CD14-positive monocyte (primary cell): ENCODE results near the gene PRR36. TPM values are rescaled to one million over a fixed set of nuclear protein-coding genes. Genes with fewer than 3 reads are reported as not detected.

Experiments used
- DNase-seq, 3 donors: peaks; one replicate each; pipeline ENCODE4 v3.0.0-alpha.2; 2011 to 2022
- H2AFZ ChIP-seq: 2 replicates; pipeline ENCODE4 v1.6.0; 2012; ENCODE audit warnings: mild to moderate bottlenecking, low read depth, low read length, inconsistent platforms; ENCODE audit not compliant: insufficient read depth, poor library complexity, severe bottlenecking
- H3K27ac ChIP-seq, 2 donors: 1 replicate in 1 of 2; 2 replicates in 1 of 2; pipeline ENCODE4 v1.5.1; 2012 to 2013; ENCODE audit warnings: low read length in 2 of 2, control low read depth in 1 of 2, inconsistent platforms in 1 of 2, low read depth in 1 of 2, mild to moderate bottlenecking in 1 of 2
- H3K27me3 ChIP-seq, 2 donors: one replicate each; pipeline versions ENCODE4 v1.6.0 to v1.6.1; 2011 to 2013; ENCODE audit warnings: low read length in 2 of 2; ENCODE audit not compliant: control insufficient read depth in 2 of 2, insufficient read depth in 2 of 2
- H3K36me3 ChIP-seq, 2 donors: replicated peaks in 1 of 2; 1 replicate in 1 of 2; 2 replicates in 1 of 2; pipeline versions ENCODE4 v1.5.1 to v1.6.1; 2012 to 2013; ENCODE audit warnings: low read length in 2 of 2, control low read depth in 1 of 2, inconsistent platforms in 1 of 2, mild to moderate bottlenecking in 1 of 2; ENCODE audit not compliant: insufficient read depth in 2 of 2, control insufficient read depth in 1 of 2
- H3K4me1 ChIP-seq, 2 donors: 1 replicate in 1 of 2; 2 replicates in 1 of 2; pipeline versions ENCODE4 v1.5.1 to v1.6.1; 2012 to 2013; ENCODE audit warnings: low read length in 2 of 2, control low read depth in 1 of 2, inconsistent platforms in 1 of 2, mild to moderate bottlenecking in 1 of 2, moderate library complexity in 1 of 2; ENCODE audit not compliant: insufficient read depth in 2 of 2, control insufficient read depth in 1 of 2
- H3K4me2 ChIP-seq: replicated peaks from 2 replicates; pipeline ENCODE3; 2012; ENCODE audit warnings: low read length, moderate library complexity, mild to moderate bottlenecking; ENCODE audit not compliant: poor library complexity, severe bottlenecking; ENCODE audit errors: extremely low read depth
- H3K4me3 ChIP-seq, 3 experiments: fragments of 200-600 bp in 1 of 3; sonication (generic) in 1 of 3; replicated peaks in 1 of 3; 1 replicate in 2 of 3; 2 replicates in 1 of 3; pipeline ENCODE4 v1.5.1; 2011 to 2013; ENCODE audit warnings: low read length in 3 of 3, mild to moderate bottlenecking in 3 of 3, control low read depth in 2 of 3, low read depth in 2 of 3, inconsistent platforms in 1 of 3, moderate library complexity in 1 of 3
- H3K79me2 ChIP-seq: 2 replicates; pipeline ENCODE4 v1.6.0; 2012; ENCODE audit warnings: mild to moderate bottlenecking, control low read depth, inconsistent platforms, low read length, moderate library complexity; ENCODE audit not compliant: insufficient read depth
- H3K9ac ChIP-seq: 2 replicates; pipeline ENCODE4 v1.6.0; 2017; ENCODE audit warnings: low read length, mild to moderate bottlenecking; ENCODE audit not compliant: insufficient read depth, poor library complexity, severe bottlenecking
- H3K9me3 ChIP-seq, 2 donors: replicated peaks in 1 of 2; 1 replicate in 1 of 2; 2 replicates in 1 of 2; pipeline versions ENCODE4 v1.5.1 to v1.6.1; 2012 to 2013; ENCODE audit warnings: low read length in 2 of 2, control low read depth in 1 of 2; ENCODE audit not compliant: control insufficient read depth in 1 of 2, insufficient read depth in 1 of 2
- H4K20me1 ChIP-seq: 2 replicates; pipeline ENCODE4 v1.6.0; 2012; ENCODE audit warnings: mild to moderate bottlenecking, low read length, control low read depth, moderate library complexity; ENCODE audit not compliant: insufficient read depth
- H3K27ac Mint-ChIP-seq, 7 donors: one replicate each; pipeline ENCODE4 v1.8.0; 2020; ENCODE audit warnings: mild to moderate bottlenecking in 7 of 7, mixed read lengths in 7 of 7, moderate library complexity in 6 of 7, inconsistent platforms in 2 of 7
- H3K27me3 Mint-ChIP-seq, 3 donors: one replicate each; pipeline ENCODE4 v1.8.0; 2021 to 2022; ENCODE audit warnings: low read depth in 3 of 3, mild to moderate bottlenecking in 3 of 3, mixed read lengths in 3 of 3, moderate library complexity in 3 of 3, inconsistent platforms in 1 of 3
- H3K36me3 Mint-ChIP-seq, 2 donors: one replicate each; pipeline ENCODE4 v1.8.0; 2020; ENCODE audit warnings: mixed read lengths in 2 of 2, inconsistent platforms in 1 of 2, mild to moderate bottlenecking in 1 of 2
- H3K4me1 Mint-ChIP-seq: one replicate; pipeline ENCODE4 v1.8.0; 2020; ENCODE audit warnings: mild to moderate bottlenecking, mixed read lengths
- H3K4me3 Mint-ChIP-seq, 2 donors: one replicate each; pipeline ENCODE4 v1.8.0; 2020; ENCODE audit warnings: mild to moderate bottlenecking in 2 of 2, mixed read lengths in 2 of 2, moderate library complexity in 1 of 2
- H3K9me3 Mint-ChIP-seq, 7 donors: one replicate each; pipeline ENCODE4 v1.8.0; 2020 to 2022; ENCODE audit warnings: mixed read lengths in 7 of 7, mild to moderate bottlenecking in 6 of 7, moderate library complexity in 6 of 7, inconsistent platforms in 2 of 7
- CTCF ChIP-seq: fragments of 200-600 bp; IDR thresholded peaks from one replicate; pipeline ENCODE4 v1.8.0; 2022; ENCODE audit warnings: antibody characterized with exemption, mild to moderate bottlenecking
- WGBS: methylation state at CpG from one replicate; pipeline ENCODE4 v1.1.5; 2013; ENCODE audit warnings: missing lambda C conversion rate; ENCODE audit not compliant: insufficient coverage; 5-methylcytosine and 5-hydroxymethylcytosine counted together
- intact Hi-C, 2 donors: fragments of 100-400 bp; cut with micrococcal nuclease; formaldehyde crosslinking; loops; one replicate each; pipeline versions ENCODE4 v1.15.0 to v1.15.1; 2023
- polyA plus RNA-seq, 3 donors: library from polyadenylated mRNA; depleted of rRNA in 1 of 3; unstranded in 2 of 3; stranded (reverse) in 1 of 3; fragments of 300-500 nt in 2 of 3; fragments of >200 nt in 1 of 3; fragmentation: Illumina TruSeq in 2 of 3; gene quantifications; 1 replicate in 2 of 3; 2 replicates in 1 of 3; pipeline ENCODE4 v1.2.3, GENCODE V29; 2012 to 2021

The PRR36 gene
- polyA plus RNA-seq, 3 donors, result not detected

- Histone ChIP-seq H3K27ac (no peak overlapping the region), H3K4me3 (no peak overlapping the region), H3K9ac (no peak overlapping the region), H3K4me2 (no peak overlapping the region), H3K9me3 (no peaks in the 10 kb centered on the region), H4K20me1 (no peaks in the 10 kb centered on the region), H3K36me3 (no peaks in the 10 kb centered on the region), H2AFZ (no peak overlapping the region), H3K27me3 (peaks cover 8 to 26% of the 10 kb centered on the region in 2 donors), H3K79me2 (no peaks in the 10 kb centered on the region), H3K4me1 (peaks cover 2 to 7% of the 10 kb centered on the region in 2 donors)
- peaks cover 43 to 60% (median 58%) of the 10 kb centered on the region in 3 donors for H3K27me3 Mint-ChIP-seq
- TF ChIP-seq CTCF, result no peak
- DNase-seq, result no peak
- 58% methylated on average over 9 of the region's 16 CpGs for WGBS
- peaks cover 0 to 10% (median 0%) of the 10 kb centered on the region in 7 donors for H3K9me3 Mint-ChIP-seq
- peaks cover 0 to 3% of the 10 kb centered on the region in 2 donors for H3K36me3 Mint-ChIP-seq
- peaks cover 7% of the 10 kb centered on the region for H3K4me1 Mint-ChIP-seq
- H3K27ac Mint-ChIP-seq, result peak overlapping the region in 1 of 7 donors; percentile 50
- intact Hi-C loops, result no loop called here
- H3K4me3 Mint-ChIP-seq, result peak overlapping the region in 1 of 2 donors; percentile 81
These were observed 13.4 kb upstream of the PRR36 start for GRCh38 chr19:7887408-7888144.

- Histone ChIP-seq H3K4me2 (no peak overlapping the region), H3K4me3 (no peak overlapping the region), H3K36me3 (no peaks in the 10 kb centered on the region), H3K9ac (no peak overlapping the region), H4K20me1 (no peaks in the 10 kb centered on the region), H3K9me3 (peaks cover 0 to 3% of the 10 kb centered on the region in 2 donors), H3K79me2 (no peaks in the 10 kb centered on the region), H3K27me3 (peaks cover 8 to 26% of the 10 kb centered on the region in 2 donors), H2AFZ (no peak overlapping the region), H3K4me1 (peaks cover 2 to 7% of the 10 kb centered on the region in 2 donors), H3K27ac (no peak overlapping the region)
- peaks cover 32 to 53% (median 50%) of the 10 kb centered on the region in 3 donors for H3K27me3 Mint-ChIP-seq
- WGBS, result 88% methylated on average over 3 of the region's 8 CpGs
- H3K4me1 Mint-ChIP-seq, result peaks cover 7% of the 10 kb centered on the region
- peak overlapping the region in 1 of 7 donors; percentile 58 for H3K27ac Mint-ChIP-seq
- H3K9me3 Mint-ChIP-seq, result peaks cover 2 to 15% (median 5%) of the 10 kb centered on the region in 7 donors
- no peak overlapping the region for H3K4me3 Mint-ChIP-seq
- H3K36me3 Mint-ChIP-seq, result peaks cover 0 to 3% of the 10 kb centered on the region in 2 donors
- intact Hi-C loops, result no loop called here
- no peak for TF ChIP-seq CTCF
- DNase-seq, result no peak
These were observed 11.6 kb upstream of the PRR36 start for GRCh38 chr19:7885818-7886217.
